ENCODE measurements around the gene ENGASE. TPM values are rescaled to one million over a fixed set of nuclear protein-coding genes. Genes with fewer than 3 reads are reported as not detected.
"Not testable (repeated sequence)": the region's sequence is repeated elsewhere in the genome, so short reads cannot be mapped to it uniquely, and the experiment has no call there.

ENGASE gene, protein sequence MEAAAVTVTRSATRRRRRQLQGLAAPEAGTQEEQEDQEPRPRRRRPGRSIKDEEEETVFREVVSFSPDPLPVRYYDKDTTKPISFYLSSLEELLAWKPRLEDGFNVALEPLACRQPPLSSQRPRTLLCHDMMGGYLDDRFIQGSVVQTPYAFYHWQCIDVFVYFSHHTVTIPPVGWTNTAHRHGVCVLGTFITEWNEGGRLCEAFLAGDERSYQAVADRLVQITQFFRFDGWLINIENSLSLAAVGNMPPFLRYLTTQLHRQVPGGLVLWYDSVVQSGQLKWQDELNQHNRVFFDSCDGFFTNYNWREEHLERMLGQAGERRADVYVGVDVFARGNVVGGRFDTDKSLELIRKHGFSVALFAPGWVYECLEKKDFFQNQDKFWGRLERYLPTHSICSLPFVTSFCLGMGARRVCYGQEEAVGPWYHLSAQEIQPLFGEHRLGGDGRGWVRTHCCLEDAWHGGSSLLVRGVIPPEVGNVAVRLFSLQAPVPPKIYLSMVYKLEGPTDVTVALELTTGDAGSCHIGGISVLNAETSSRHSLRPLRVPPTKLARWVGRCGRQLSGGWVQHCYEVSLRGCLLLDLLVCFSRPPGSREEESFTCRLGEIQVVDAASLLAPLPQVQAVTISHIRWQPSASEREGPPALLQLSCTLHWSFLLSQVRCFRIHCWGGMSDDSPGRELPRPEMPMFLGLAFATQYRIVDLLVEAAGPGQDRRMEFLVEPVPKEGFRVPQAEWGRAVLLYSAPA
- total RNA-seq: 10 to 100 TPM; 51.4 to 53.0 TPM

GRCh38 chr17:79074649-79075445, at the start of gene ENGASE:
Gene ENGASE, plus strand, starts transcription at chr17:79074824. Its CDS starts 121 bp downstream, at chr17:79074945.
- Mint-ChIP-seq H3K27me3 (ENCODE audit: low read depth) (no peaks in the 10 kb centered on the region), H3K27ac (peak within 1 kb of the TSS; percentile 68), H3K4me3 (peak within 1 kb of the TSS; percentile 81 to 88), H3K4me1 (ENCODE audit: low read depth) (peaks cover 19% of the 10 kb centered on the region), H3K9me3 (no peaks in the 10 kb centered on the region), H3K36me3 (ENCODE audit: insufficient read depth in 2 of 2) (peaks cover 2% of the 10 kb centered on the region in 2 donors)
- ATAC-seq (replicated peaks in 1 of 2) (peak; percentile 97), DNase-seq (peak; percentile 96 to 97)

DNA sequence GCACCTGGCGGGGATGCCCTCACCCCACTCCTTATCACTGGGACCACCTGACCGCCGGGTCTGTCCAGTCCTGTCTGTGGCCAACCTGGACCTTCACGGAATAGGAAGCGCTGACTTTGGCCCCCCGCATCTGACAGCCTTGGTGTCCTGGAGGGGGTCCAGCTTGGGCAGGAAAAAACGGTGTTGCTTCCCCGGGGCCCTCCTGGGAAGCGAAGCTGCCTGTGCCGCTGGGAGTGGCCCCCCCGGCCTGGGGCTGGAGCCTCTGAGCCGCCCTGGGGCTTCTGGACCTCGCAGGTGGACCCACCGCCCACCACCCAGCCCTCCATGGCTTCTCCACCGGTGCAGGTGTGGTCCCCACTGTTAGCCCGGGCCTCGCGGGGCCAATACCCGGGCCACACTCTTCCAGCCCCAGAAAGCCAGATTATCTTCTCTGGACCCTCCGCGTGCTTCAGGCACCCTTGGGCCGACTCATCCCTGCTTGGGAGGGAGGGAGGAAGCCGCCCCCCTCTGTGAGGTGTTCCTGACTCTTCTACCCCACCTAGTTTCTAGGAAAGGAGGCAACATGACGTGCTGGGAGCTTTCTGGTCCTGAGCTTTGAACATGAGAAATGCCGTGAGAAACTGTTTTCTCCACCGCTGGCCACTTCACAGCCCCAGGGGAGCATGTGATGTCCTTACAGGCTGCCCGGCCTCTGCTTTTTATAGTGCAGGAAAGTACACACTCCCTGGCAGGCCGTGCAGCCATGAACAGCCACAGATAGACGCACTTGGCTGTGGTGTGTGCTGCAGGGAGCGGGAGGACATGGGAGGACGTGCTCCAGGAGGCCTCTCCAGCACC, 49.5 kb upstream of the ENGASE start:
- peak overlapping the region; percentile 76 to 79 for H3K4me3 Mint-ChIP-seq
- DNase-seq: no peak
- no peaks in the 10 kb centered on the region for H3K9me3 Mint-ChIP-seq
- H3K27me3 Mint-ChIP-seq (ENCODE audit: low read depth): peaks cover 45% of the 10 kb centered on the region
- peaks cover 4% of the 10 kb centered on the region for H3K4me1 Mint-ChIP-seq (ENCODE audit: low read depth)
- no peak overlapping the region for H3K27ac Mint-ChIP-seq
- H3K36me3 Mint-ChIP-seq (ENCODE audit: insufficient read depth in 2 of 2): no peaks in the 10 kb centered on the region
- ATAC-seq (replicated peaks in 1 of 2): no peak

GRCh38 chr17:79026376-79027273, 48.0 kb upstream of the ENGASE start:
- peaks cover 41% of the 10 kb centered on the region for H3K27me3 Mint-ChIP-seq (ENCODE audit: low read depth)
- no peak overlapping the region for H3K4me3 Mint-ChIP-seq
- DNase-seq (no peak), ATAC-seq (replicated peaks in 1 of 2) (no peak)
- H3K27ac Mint-ChIP-seq: no peak overlapping the region
- H3K9me3 Mint-ChIP-seq: no peaks in the 10 kb centered on the region
- H3K4me1 Mint-ChIP-seq (ENCODE audit: low read depth): peaks cover 4% of the 10 kb centered on the region
- no peaks in the 10 kb centered on the region for H3K36me3 Mint-ChIP-seq (ENCODE audit: insufficient read depth in 2 of 2)

DNA sequence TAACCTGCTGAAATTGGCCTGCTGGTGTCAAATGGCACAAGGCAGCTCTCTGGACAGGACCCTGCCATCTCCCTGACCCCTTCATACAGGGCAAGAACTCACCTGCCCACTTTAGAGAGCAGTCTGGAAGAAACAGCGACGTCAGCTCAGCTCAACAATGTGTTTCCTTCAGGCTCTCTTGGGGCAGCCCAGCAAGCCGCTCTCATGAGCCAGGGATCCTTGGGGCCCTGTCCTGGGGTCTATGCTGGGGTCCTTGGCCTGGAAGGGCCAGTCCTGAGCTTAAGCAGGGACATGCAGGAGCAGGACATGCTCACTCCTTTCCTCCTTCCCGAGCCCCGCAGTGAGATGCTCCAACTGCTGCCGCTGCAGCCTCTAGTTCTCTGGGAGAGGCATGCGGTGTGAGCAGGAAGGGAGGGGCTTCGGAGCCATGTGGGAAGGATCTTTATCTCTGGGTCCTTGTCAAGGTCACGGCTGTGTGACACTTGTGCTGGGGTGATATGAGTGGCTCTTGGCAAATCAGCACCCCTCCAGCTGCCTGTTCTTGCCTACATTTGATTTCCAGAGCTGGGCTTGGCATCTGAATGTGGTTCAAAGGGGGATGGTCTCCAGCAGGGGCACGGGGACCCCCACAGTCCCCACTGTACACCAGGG, 47.2 kb upstream of the ENGASE start:
- DNase-seq (no peak), ATAC-seq (replicated peaks in 1 of 2) (no peak)
- Mint-ChIP-seq H3K36me3 (ENCODE audit: insufficient read depth in 2 of 2) (no peaks in the 10 kb centered on the region), H3K27ac (no peak overlapping the region), H3K9me3 (no peaks in the 10 kb centered on the region), H3K4me1 (ENCODE audit: low read depth) (peaks cover 4% of the 10 kb centered on the region), H3K27me3 (ENCODE audit: low read depth) (peaks cover 40% of the 10 kb centered on the region), H3K4me3 (no peak overlapping the region)

DNA sequence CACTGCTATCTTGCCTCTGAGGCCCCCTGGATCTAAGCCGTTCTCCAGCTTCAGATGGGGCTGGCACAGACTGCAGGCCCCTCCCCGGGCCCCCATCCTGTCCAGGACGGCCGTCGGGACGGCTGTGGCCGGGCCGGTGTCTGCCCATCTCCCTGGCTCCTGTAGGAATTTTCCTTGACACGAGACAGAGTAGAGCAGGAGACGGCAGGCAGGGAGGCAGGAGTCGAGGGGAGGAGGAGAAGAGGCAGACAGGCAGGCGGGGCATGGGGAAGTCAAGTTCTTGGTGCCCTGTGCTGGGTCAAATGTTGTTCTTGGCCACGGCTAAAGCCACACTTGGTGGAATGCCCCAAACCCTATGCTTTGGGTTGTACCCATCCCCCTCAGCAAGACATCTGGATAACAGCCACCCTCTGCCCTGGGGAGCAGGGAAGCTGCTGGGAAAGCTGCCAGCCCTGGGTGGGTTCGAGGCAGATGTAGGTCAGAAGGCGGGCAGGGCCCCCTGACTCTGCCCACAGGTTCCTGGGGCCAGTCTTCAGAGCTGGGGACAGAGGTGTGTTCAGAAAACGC, 46.6 kb upstream of the ENGASE start:
- no peak for DNase-seq
- H3K4me1 Mint-ChIP-seq (ENCODE audit: low read depth): peaks cover 4% of the 10 kb centered on the region
- peaks cover 36% of the 10 kb centered on the region for H3K27me3 Mint-ChIP-seq (ENCODE audit: low read depth)
- no peaks in the 10 kb centered on the region for H3K9me3 Mint-ChIP-seq
- no peak for ATAC-seq (replicated peaks in 1 of 2)
- H3K36me3 Mint-ChIP-seq (ENCODE audit: insufficient read depth in 2 of 2): no peaks in the 10 kb centered on the region
- H3K4me3 Mint-ChIP-seq: no peak overlapping the region
- no peak overlapping the region for H3K27ac Mint-ChIP-seq

DNA sequence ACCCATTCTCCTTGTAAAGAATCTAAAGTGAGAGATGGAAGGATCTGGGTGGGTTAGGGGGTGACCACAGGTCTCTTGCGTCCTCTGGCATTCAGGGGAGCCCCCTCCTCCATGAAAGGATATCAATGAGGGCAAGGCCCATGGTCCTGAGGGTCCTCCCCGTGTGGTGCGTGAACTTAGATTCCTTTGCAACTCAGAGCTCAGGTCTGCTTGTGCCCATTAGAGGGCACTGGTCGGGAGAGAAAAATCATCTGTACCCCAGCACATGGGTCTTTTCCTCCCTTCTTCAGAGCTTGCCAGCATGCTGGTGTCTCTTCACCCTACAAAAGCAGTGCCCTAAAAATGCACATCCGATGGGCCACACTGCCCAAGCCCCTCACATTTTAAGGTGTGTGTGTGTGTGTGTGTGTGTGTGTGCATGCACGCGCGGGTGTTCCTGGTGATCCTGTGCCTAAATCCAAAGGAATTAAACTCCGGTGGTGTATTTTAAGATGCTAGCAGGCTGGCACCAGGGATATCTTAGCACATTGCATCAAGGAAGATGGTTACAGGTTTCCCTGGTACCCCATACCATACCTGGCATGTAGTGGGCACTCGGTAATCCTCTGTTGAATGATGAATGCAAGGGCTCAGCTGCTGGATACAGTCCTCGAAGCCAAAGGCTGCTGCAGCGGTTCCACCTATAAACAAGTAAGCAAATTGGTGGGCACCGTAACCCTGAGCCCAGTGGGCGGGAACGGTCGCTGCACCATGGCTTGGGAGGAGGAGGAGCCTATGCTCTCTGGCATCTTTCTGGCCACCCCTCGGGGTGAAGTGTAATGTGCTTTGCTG, 45.9 kb upstream of the ENGASE start:
- peaks cover 30% of the 10 kb centered on the region for H3K27me3 Mint-ChIP-seq (ENCODE audit: low read depth)
- H3K4me1 Mint-ChIP-seq (ENCODE audit: low read depth): peaks cover 4% of the 10 kb centered on the region
- no peak overlapping the region for H3K27ac Mint-ChIP-seq
- no peaks in the 10 kb centered on the region for H3K36me3 Mint-ChIP-seq (ENCODE audit: insufficient read depth in 2 of 2)
- ATAC-seq (replicated peaks in 1 of 2) (no peak), DNase-seq (no peak)
- no peak overlapping the region for H3K4me3 Mint-ChIP-seq
- H3K9me3 Mint-ChIP-seq: no peaks in the 10 kb centered on the region

DNA sequence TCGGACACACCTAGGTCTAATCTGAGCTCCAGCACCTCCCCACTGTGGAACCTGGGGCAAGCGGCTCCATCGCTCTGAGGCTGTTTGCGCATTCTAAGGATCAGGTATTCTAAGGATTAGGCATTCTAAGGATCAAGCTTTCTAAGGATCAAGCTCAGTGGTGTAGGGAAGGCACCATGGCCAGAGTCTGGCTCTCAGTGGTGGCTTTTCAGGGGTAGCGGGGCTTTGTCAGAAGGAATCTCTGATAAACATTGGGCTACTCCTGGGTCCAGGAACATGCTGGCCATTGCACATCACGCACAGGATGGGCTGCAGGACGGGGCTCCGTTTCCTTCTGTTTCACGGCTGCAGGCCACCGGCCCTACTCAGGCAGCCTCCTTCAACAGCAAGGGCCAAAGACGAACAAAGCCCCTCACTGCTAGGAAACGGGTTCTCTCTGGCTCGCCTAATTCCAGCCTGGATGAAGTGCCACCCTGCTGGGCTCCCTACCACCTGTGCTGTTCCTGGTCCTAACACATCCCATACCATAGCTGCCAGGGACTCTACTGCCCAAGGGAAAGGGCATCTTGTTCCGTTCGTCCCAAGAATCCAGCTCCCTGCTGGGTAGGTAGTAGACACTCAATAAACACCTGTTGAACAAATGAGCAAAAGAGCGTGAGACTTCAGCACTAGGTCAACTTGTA, 45.2 kb upstream of the ENGASE start:
- DNase-seq (no peak), ATAC-seq (replicated peaks in 1 of 2) (no peak)
- no peak overlapping the region for H3K27ac Mint-ChIP-seq
- H3K4me3 Mint-ChIP-seq: no peak overlapping the region
- H3K9me3 Mint-ChIP-seq: no peaks in the 10 kb centered on the region
- H3K36me3 Mint-ChIP-seq (ENCODE audit: insufficient read depth in 2 of 2): no peaks in the 10 kb centered on the region
- no peaks in the 10 kb centered on the region for H3K4me1 Mint-ChIP-seq (ENCODE audit: low read depth)
- H3K27me3 Mint-ChIP-seq (ENCODE audit: low read depth): peaks cover 24% of the 10 kb centered on the region

DNA sequence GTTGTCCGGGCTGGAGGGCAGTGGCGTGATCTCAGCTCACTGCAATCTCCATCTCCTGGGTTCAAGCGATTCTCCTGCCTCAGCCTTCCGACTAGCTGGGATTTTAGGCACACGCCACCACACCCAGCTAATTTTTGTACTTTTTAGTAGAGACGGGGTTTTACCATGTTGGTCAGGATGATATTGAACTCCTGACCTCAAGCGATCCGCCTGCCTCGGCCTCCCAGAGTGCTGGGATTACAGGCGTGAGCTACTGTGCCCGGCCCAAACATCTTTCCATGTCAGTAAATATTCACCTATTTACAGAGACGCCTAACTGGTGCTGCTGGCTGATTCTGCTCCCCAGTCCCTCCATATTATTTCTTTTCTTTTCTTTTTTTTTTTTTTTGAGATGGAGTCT, 44.0 kb upstream of the ENGASE start:
- H3K4me3 Mint-ChIP-seq; H3K9me3 Mint-ChIP-seq; H3K27ac Mint-ChIP-seq; H3K36me3 Mint-ChIP-seq (ENCODE audit: insufficient read depth in 2 of 2); ATAC-seq (replicated peaks in 1 of 2); H3K4me1 Mint-ChIP-seq (ENCODE audit: low read depth); DNase-seq: not testable (repeated sequence)
- H3K27me3 Mint-ChIP-seq (ENCODE audit: low read depth): peaks cover 14% of the 10 kb centered on the region

DNA sequence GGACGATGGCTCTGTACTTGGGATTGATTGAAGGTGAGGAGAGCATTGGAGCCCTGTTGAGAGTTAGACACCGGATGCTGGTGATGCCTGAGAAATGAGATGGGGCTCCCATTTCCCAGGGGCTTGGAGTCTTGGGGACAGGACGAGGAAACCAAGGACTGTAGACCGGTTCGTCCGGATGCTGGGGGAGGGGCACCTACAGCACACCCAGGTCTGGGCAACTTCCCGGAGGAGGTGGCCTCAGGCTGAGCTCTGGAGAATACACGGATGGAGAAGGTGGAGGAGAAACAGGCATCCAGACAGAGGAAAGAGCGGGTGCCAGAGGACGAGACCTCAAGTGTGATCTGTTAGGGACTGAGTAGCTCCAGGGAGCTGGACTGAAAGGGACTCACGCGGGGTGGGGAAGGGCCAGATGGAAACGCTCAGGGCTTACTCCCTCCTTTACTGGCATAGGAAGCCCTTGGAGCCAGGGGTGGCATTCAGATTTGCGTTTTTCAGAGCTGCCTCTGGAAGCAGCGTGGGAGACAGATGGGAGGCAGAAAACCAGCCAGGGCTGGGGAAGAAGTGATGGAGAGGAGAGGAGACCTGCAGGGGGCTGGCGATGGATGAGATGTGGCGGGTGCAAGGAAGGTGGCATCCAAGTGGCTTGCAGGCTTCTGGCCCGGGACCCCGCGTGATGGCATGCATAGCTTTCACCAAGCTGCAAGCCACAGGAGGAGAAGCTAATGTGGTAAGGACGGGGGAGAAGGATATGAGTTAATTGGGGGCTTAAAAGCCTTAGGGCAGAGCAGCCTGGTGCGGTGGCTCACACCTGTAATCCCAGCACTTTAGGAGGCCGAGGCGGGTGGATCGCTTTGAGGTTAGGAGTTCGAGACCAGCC, 42.4 kb upstream of the ENGASE start:
- Mint-ChIP-seq H3K4me3 (no peak overlapping the region), H3K27ac (no peak overlapping the region), H3K9me3 (no peaks in the 10 kb centered on the region), H3K4me1 (ENCODE audit: low read depth) (no peaks in the 10 kb centered on the region), H3K27me3 (ENCODE audit: low read depth) (peaks cover 6% of the 10 kb centered on the region), H3K36me3 (ENCODE audit: insufficient read depth in 2 of 2) (no peaks in the 10 kb centered on the region)
- no peak for ATAC-seq (replicated peaks in 1 of 2)
- no peak for DNase-seq

Data from activated T-cell treated with anti-CD3 and anti-CD28 coated beads, Interleukin-2, amount 50 U/mL, for 72 hours (primary cell).